ENCODE results near the gene RNF5. TPM values are rescaled to one million over a fixed set of nuclear protein-coding genes. Genes with fewer than 3 reads are reported as not detected.
"Not testable (repeated sequence)": the region's sequence is repeated elsewhere in the genome, so short reads cannot be mapped to it uniquely, and the experiment has no call there.

Gene RNF5
- total RNA-seq, 1 experiment from 2014 or later, result 85.4 TPM

GRCh38 chr6:32191696-32192607 lies 13.7 kb downstream of the RNF5 start:
- Mint-ChIP-seq H3K27me3 (ENCODE audit: unreplicated experiment) (no peaks in the 10 kb centered on the region), H3K36me3 (ENCODE audit: insufficient read depth, unreplicated experiment) (peaks cover 72% of the 10 kb centered on the region), H3K27ac (ENCODE audit: unreplicated experiment) (peak overlapping the region; percentile 54), H3K4me1 (ENCODE audit: low read depth, unreplicated experiment) (peaks cover 43% of the 10 kb centered on the region), H3K4me3 (ENCODE audit: low read depth, unreplicated experiment) (peak overlapping the region; percentile 80), H3K9me3 (ENCODE audit: low read depth, unreplicated experiment) (no peaks in the 10 kb centered on the region)
- DNase-seq, result no peak
- CTCF ChIA-PET, result interaction anchor here (0.7 kb wide), 1 partner anchor 337 kb away, joined by 3 read pairs; no protein-coding TSS in a partner anchor
- intact Hi-C loops (cut with micrococcal nuclease; ENCODE audit: unreplicated experiment), result loop anchor here (10.0 kb wide), 1 partner anchor 247 kb away; the partner anchor contains the start of gene CFB
- BruUV-seq (replicated peaks), result no TSS peak
- TF ChIP-seq CTCF (IDR thresholded peaks at IDR 0.05; ENCODE audit: unreplicated experiment), result no peak

- no TSS peak for BruUV-seq (replicated peaks)
- peak; percentile 46 for DNase-seq
- intact Hi-C loops (cut with micrococcal nuclease; ENCODE audit: unreplicated experiment), result loop anchor here (10.0 kb wide), 1 partner anchor 248 kb away; the partner anchor contains the start of gene CFB
- Mint-ChIP-seq H3K27ac (ENCODE audit: unreplicated experiment) (peak within 1 kb of the TSS; percentile 54), H3K4me3 (ENCODE audit: low read depth, unreplicated experiment) (peak within 1 kb of the TSS; percentile 80), H3K9me3 (ENCODE audit: low read depth, unreplicated experiment) (no peaks in the 10 kb centered on the region), H3K36me3 (ENCODE audit: insufficient read depth, unreplicated experiment) (peaks cover 69% of the 10 kb centered on the region), H3K4me1 (ENCODE audit: low read depth, unreplicated experiment) (peaks cover 43% of the 10 kb centered on the region), H3K27me3 (ENCODE audit: unreplicated experiment) (no peaks in the 10 kb centered on the region)
- CTCF ChIA-PET, result interaction anchor here (0.7 kb wide), 1 partner anchor 337 kb away, joined by 3 read pairs; no protein-coding TSS in a partner anchor
- TF ChIP-seq CTCF (IDR thresholded peaks at IDR 0.05; ENCODE audit: unreplicated experiment), result no peak
These were observed 14.4 kb downstream of the RNF5 start, which contains the start of gene GPSM3 for GRCh38 chr6:32192608-32193039. TSS of gene GPSM3 (minus strand) at chr6:32192643. CDS start at chr6:32192513, 130 bp downstream.

GRCh38 chr6:32193096-32193495 lies 14.9 kb downstream of the RNF5 start:
- peaks cover 39% of the 10 kb centered on the region for H3K4me1 Mint-ChIP-seq (ENCODE audit: low read depth, unreplicated experiment)
- H3K9me3 Mint-ChIP-seq (ENCODE audit: low read depth, unreplicated experiment); DNase-seq; H3K27me3 Mint-ChIP-seq (ENCODE audit: unreplicated experiment); H3K4me3 Mint-ChIP-seq (ENCODE audit: low read depth, unreplicated experiment); BruUV-seq (replicated peaks): not testable (repeated sequence)
- H3K27ac Mint-ChIP-seq (ENCODE audit: unreplicated experiment), result peak overlapping the region; percentile 54
- peaks cover 66% of the 10 kb centered on the region for H3K36me3 Mint-ChIP-seq (ENCODE audit: insufficient read depth, unreplicated experiment)
- intact Hi-C loops (cut with micrococcal nuclease; ENCODE audit: unreplicated experiment), result loop anchor here (10.0 kb wide), 1 partner anchor 248 kb away; the partner anchor contains the start of gene CFB
- CTCF ChIA-PET, result interaction anchor here (0.7 kb wide), 1 partner anchor 338 kb away, joined by 3 read pairs; no protein-coding TSS in a partner anchor

GRCh38 chr6:32194388-32194787 lies 16.2 kb downstream of the RNF5 start:
- CTCF ChIA-PET, result no interaction called here
- peak overlapping the region; percentile 95 for H3K4me3 Mint-ChIP-seq (ENCODE audit: low read depth, unreplicated experiment)
- TF ChIP-seq CTCF (IDR thresholded peaks at IDR 0.05; ENCODE audit: unreplicated experiment), result no peak
- H3K27me3 Mint-ChIP-seq (ENCODE audit: unreplicated experiment), result no peaks in the 10 kb centered on the region
- no peaks in the 10 kb centered on the region for H3K9me3 Mint-ChIP-seq (ENCODE audit: low read depth, unreplicated experiment)
- H3K4me1 Mint-ChIP-seq (ENCODE audit: low read depth, unreplicated experiment), result peaks cover 27% of the 10 kb centered on the region
- peaks cover 62% of the 10 kb centered on the region for H3K36me3 Mint-ChIP-seq (ENCODE audit: insufficient read depth, unreplicated experiment)
- intact Hi-C loops (cut with micrococcal nuclease; ENCODE audit: unreplicated experiment), result loop anchor here (10.0 kb wide), 1 partner anchor 250 kb away; the partner anchor contains the start of gene CFB
- no peak for DNase-seq
- H3K27ac Mint-ChIP-seq (ENCODE audit: unreplicated experiment), result peak overlapping the region; percentile 99
- no TSS peak for BruUV-seq (replicated peaks)

Measured in Calu3 (cell line).